ENCODE measurements around the gene MYLK.

MYLK gene

GRCh38 chr3:123783050-123783689, 101.0 kb downstream of the MYLK start:
- TF ChIP-seq POLR2AphosphoS5 (IDR thresholded peaks at IDR 0.05; ENCODE audit: low read depth, low read length) (no peak), TAF1 (IDR thresholded peaks at IDR 0.05; ENCODE audit: borderline replicate concordance, insufficient read depth, low read length) (no peak), SIN3A (IDR thresholded peaks at IDR 0.05; ENCODE audit: borderline replicate concordance, insufficient read depth, low read length) (no peak), REST (IDR thresholded peaks at IDR 0.05; ENCODE audit: insufficient read depth in 1 of 2, low read depth in 2 of 2, low read length in 2 of 2) (no peak), FOXP2 (optimal IDR thresholded peaks at IDR 0.05; ENCODE audit: borderline replicate concordance, extremely low read depth, extremely low read length, insufficient read depth) (no peak)

GRCh38 chr3:123782488-123782887, 101.6 kb downstream of the MYLK start:
- TF ChIP-seq SIN3A (IDR thresholded peaks at IDR 0.05; ENCODE audit: borderline replicate concordance, insufficient read depth, low read length) (no peak), POLR2AphosphoS5 (IDR thresholded peaks at IDR 0.05; ENCODE audit: low read depth, low read length) (no peak), FOXP2 (optimal IDR thresholded peaks at IDR 0.05; ENCODE audit: borderline replicate concordance, extremely low read depth, extremely low read length, insufficient read depth) (no peak), TAF1 (IDR thresholded peaks at IDR 0.05; ENCODE audit: borderline replicate concordance, insufficient read depth, low read length) (no peak), REST (IDR thresholded peaks at IDR 0.05; ENCODE audit: insufficient read depth in 1 of 2, low read depth in 2 of 2, low read length in 2 of 2) (no peak)

GRCh38 chr3:123781571-123782275, 102.4 kb downstream of the MYLK start:
- TF ChIP-seq SIN3A (IDR thresholded peaks at IDR 0.05; ENCODE audit: borderline replicate concordance, insufficient read depth, low read length) = no peak
- TF ChIP-seq REST (IDR thresholded peaks at IDR 0.05; ENCODE audit: insufficient read depth in 1 of 2, low read depth in 2 of 2, low read length in 2 of 2) = no peak
- no peak for TF ChIP-seq FOXP2 (optimal IDR thresholded peaks at IDR 0.05; ENCODE audit: borderline replicate concordance, extremely low read depth, extremely low read length, insufficient read depth)
- TF ChIP-seq TAF1 (IDR thresholded peaks at IDR 0.05; ENCODE audit: borderline replicate concordance, insufficient read depth, low read length) = no peak
- no peak for TF ChIP-seq POLR2AphosphoS5 (IDR thresholded peaks at IDR 0.05; ENCODE audit: low read depth, low read length)

GRCh38 chr3:123781138-123781537, 103.0 kb downstream of the MYLK start:
- TF ChIP-seq TAF1 (IDR thresholded peaks at IDR 0.05; ENCODE audit: borderline replicate concordance, insufficient read depth, low read length) (no peak), REST (IDR thresholded peaks at IDR 0.05; ENCODE audit: insufficient read depth in 1 of 2, low read depth in 2 of 2, low read length in 2 of 2) (no peak), FOXP2 (optimal IDR thresholded peaks at IDR 0.05; ENCODE audit: borderline replicate concordance, extremely low read depth, extremely low read length, insufficient read depth) (no peak)

Measured in PFSK-1 (cell line).